Dedifferentiated amniotic fluid mesenchymal stem cell (primary cell): ENCODE results near the gene CGB3.
"Not testable (repeated sequence)": the region's sequence is repeated elsewhere in the genome, so short reads cannot be mapped to it uniquely, and the experiment has no call there.

ENCODE experiments used
- DNase-seq: peaks from one replicate; pipeline ENCODE4 v3.0.0-alpha.2; 2016; ENCODE audit errors: extremely low spot score

CGB3 gene

DNA sequence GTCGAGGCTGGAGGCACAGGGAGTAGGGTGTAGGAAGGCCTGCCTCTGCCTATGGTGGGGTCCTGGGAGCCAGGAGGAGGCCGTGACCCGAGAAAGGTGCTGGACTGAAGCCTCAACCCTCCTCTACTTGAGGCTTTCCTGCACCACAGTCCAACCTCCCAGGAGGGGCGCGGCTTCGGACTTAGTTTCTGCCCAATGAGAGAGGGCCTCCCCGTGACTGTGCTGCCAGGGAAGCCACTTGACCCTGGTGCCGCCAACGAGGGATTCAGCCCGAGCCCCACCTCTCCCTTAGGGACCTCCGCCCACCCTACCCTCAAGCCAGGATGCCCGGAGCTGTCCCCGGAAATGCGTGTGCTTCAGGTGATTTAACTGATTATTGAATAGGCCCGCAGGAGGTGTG lies at the start of gene CGB3:
Gene CGB3, minus strand, starts transcription at position 101 of the 400 bp plus-strand sequence. CDS start 362 bp downstream, outside the sequence.
- not testable (repeated sequence) for DNase-seq

DNA sequence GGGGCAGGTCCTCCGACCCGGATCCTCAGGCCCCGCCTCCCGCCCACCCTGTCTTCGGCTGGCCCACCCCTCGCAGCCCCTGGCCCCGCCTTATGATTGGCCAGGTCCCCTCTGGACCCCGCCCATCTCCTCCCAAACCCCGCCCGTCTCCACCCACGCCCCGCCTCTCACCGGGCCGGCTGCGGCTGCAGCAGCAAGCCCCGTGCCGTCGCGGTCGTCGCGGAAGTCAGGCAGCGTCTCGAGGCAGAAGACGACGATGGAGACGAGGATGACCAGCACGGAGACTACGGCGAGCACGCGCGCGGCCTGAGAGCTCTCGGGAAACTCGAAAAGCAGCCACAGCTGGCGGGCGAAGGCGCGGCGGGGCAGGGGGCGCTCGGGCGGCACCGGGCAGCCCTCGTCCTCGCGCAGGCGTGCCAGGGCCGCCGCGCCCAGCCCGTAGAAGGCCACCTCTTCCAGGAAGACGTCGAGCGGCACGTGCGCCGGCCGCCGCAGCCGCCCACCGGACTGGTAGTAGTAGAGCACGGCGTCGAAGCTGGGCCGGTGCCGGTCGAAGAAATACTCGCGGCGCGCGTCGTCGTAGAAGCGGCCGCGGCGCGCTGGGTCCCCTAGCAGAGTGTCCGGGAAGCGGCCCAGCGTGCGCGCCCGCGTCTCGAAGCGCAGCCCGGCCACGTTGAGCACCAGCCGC lies 47.9 kb upstream of the CGB3 start:
- no peak for DNase-seq

DNA sequence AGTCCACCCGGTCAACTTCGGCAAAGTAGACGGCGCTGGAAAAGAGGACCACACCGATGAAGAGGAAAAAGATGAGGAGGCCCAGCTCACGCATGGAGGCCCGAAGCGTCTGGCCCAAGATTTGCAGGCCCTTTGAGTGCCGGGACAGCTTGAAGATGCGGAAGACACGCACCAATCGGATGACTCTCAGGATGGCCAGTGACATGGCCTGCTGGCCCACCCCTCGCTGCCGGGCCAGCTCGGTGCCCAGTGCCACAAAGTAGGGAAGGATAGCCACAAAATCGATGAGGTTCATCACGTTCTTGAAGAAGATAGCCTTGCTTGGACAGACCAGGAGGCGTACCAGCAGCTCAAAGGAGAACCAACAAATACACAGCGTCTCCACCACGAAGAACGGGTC lies 46.3 kb upstream of the CGB3 start:
- no peak for DNase-seq

DNA sequence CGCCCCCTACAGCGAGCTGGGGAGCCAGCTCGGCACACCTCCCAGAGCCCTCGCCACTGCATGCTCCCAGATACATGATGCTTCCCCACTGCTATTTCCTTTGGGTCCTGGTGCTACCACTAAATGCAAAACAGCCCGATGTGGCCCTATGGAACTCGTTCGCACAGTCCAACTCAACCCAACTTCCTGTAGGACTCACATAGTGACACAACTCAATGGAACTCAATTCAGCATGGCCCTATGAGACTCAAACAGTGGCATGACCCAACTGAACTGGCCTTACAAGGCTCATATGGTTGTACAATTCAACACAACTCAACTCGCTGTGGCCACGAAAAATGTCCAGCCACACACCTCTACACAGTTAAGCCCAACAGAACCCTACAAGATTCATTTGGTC lies 44.9 kb upstream of the CGB3 start:
- DNase-seq = no peak

DNA sequence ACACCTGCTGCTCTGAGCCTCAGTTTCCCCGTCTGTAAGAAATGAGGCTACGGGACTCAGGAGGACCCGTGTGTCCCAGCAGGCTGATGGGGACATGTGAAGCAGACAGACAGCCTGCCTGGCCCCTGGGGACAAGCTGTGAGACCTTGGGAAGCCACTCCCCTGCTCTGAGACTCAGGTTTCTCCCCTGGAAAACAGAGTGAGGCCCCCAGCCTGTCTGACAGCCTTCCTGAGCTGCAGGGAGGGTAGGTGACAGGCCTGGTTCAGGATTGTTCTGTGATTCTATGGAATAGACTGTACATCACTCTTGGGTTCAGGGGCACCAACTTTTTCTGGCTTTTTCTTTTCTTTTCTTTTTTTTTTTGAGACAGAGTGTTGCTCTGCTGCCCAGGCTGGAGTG lies 43.4 kb upstream of the CGB3 start:
- DNase-seq = no peak

DNA sequence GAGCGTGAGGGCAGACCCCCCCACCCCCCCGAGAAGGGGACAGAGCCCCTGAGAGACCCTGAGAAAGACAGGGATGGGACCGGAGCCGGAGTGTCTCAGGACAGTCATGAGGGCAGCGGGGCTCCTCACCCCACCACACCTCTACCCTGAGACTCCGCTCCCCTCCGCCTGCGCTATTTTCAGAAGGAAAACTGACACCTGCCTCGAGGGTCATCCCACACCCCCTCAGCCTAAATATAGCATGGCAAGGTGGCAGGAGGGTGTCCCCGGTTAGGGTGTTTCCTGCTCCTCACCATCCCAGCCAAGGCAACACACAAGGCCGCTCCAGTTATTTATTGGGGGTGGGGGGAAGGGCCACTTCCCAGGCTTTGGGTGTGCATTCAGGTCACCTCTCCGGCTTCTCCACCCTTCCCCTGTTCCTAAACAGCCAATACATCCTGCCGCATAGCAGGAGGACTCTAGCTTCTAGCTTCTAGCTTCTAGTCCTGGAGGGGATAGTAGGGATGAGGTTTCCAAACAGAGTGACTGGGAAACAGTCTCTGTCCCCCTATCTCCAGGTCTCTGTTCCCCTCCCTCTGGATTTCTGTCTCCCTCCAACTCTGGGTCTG lies 41.9 kb upstream of the CGB3 start:
- no peak for DNase-seq

DNA sequence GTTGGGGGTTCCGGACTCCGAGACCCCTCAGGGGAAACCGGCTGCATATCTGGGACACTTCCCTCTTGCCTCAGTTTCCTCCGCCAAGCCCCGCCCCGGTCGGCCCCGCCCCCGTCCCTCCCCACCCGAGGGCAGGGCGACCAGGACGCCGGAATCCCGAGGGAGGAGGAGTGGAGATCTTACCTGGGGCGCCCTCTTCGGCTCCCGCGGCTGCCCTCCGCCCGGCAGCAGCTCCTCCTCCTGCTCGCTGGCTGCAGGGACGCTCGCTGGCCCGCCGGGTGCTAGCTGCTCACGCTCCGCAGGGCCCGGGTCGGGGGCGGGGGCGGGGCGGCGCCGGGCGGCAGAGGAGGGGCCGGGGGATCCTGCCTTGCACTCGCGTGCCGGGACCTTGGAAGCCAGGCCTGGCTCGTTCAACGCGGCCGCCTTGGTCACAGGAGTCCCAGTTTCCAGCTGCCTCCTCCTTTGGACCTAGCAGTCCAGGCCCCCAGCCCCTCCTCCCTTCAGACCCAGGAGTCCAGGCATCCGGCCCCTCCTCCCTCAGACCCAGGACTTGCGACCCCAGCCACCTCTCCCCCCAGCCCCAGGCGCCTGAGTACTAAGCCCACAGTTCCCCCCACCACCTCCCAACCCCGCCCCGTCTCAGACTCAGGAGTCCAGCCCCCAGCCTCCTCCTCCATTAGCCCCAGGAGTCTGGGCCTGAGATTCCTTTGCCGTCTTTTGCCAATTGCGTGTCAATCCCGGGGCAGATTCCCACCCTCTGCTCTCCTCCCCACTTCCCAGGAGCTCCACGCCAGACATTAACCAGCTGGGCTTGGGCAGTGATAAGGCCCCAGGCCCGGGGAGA lies 40.9 kb upstream of the CGB3 start, which contains the start of gene NTF4:
Gene NTF4, minus strand, starts transcription at position 51 of the 844 bp plus-strand sequence. CDS start 2,821 bp downstream, outside the sequence.
- DNase-seq = no peak

DNA sequence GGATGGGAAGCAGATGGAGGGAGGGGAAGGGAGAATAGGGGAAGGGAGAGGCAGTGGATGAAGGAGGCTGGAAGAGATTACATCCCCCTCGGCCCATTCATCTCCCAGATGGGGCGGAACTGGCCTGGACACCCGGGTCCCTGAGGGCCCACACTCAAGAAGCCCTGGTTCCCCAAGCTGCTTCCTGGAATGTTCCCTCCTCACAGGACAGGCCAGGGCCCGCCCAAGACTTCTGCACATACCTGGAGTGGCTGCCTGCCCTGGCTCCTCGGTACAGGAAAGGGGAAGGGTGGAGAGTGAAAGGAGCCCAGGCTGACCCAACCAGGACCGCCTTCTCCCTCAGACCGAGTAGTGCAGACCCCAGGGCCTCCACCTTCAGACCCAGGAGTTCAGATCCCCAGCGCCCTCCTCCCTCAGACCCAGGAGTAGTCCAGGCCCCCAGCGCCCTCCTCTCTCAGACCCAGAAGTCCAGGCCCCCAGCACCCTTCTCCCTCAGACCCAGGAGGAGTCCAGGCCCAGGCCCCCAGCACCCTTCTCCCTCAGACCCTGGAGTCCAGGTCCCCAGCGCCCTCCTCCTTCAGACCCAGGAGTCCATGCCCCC lies 40.0 kb upstream of the CGB3 start:
- DNase-seq = no peak

DNA sequence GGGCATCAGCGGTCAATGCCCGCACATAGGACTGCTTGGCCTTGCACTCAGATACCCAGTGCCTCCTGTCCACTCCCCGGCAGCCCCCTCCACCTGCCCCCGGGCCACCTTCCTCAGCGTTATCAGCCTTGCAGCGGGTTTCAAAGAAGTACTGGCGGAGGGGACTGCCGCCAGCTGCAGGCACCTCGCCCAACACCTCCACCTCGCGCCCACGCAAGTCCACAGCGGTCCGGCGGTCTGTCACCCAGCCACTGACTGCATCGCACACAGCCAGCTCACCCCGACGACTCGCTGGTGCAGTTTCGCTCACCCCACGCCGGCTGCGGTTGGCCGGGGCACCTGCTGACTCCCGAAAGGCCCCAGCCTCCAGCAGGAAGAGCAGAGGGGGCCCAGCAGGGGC lies 37.3 kb upstream of the CGB3 start:
- no peak for DNase-seq

DNA sequence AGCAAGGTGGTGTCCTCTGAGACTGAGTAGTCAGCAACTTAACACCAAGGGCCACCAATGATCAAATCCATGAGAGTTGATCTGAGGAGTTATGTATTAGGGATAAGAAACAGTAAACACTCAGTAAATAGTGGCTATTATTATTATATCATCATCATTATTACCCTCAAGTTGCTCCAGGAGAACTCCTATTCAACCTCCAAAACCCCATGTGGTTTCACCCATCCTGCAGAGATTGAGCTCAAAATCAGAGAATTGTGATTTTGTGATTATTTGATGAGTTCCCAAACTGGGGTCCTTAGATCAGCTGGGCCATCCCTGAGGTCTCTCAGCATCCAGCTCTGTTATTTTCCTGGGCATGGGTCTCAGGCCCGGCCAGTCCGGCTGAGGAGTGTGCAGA lies 36.9 kb upstream of the CGB3 start:
- no peak for DNase-seq

DNA sequence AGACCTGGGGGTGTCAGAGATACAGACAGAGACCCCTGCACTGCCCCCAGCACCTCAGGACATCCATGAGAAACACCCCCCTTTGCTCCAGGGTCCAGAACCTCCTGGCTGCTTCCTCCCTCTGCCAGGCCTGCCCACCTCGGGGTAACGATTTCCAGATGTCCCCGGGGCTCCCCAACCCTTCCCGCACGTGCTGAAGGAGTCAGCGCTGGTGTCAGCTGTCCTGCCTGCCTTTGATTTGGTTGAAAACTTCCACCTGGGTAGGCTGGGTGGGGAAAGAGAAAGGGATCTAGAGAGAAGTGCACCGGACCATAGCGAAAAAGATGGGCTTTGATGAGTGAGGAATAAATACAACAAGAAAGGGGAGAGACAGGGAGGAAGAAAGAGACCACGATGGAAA lies 34.9 kb upstream of the CGB3 start:
- DNase-seq = no peak

DNA sequence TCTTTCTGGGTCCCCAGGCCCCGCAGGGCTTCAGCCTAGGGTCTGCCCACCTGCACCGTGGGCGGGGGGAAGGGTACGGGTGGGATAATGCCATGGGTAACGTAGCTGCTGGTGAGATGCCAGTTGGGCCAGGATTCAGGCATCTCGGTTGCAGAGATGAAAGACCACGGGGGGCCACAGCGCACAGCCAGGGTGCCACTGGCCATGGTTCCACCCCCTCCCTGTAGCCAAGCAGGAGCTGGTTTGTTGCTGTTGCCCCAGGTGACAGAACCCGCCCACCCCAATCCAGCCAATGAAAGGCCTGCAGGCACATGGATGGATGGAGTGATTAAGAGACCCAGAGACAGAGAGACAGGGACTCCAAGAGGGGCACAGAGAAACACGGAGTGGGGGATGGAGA lies 34.4 kb upstream of the CGB3 start:
- no peak for DNase-seq

DNA sequence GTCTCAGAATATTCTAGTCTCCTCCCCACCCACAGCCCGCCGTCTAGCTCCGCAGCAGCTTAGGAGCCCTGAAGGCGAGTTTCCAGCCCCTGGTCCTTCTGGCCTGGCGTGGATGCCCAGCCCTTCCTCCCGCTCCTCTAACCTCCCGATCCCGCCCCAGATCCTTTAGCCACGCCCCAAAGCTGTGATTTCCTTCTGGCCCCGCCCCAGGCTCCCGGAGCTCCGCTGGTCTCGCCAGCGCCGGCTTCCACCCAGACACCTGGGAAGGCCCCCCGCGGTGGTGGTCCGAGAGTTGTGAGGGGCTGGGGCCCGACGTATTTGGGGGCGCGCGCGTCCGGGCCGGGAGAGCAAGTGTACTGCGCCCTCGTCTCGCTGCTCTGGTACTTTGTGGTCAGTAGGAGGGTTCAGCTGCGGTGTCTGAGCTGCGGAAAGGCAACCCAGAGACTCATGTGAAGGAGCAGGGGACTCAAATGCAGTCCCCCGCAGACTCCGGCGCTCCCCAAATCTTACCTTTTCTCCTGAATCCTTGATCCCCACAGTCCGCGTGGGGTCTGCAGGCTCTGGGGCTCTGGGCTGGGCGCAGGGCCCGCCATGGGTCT lies 33.6 kb upstream of the CGB3 start, which contains the start of gene CGB7:
Gene CGB7, minus strand, starts transcription at position 114 of the 599 bp plus-strand sequence. CDS start 2,374 bp downstream, outside the sequence.
- no peak for DNase-seq

DNA sequence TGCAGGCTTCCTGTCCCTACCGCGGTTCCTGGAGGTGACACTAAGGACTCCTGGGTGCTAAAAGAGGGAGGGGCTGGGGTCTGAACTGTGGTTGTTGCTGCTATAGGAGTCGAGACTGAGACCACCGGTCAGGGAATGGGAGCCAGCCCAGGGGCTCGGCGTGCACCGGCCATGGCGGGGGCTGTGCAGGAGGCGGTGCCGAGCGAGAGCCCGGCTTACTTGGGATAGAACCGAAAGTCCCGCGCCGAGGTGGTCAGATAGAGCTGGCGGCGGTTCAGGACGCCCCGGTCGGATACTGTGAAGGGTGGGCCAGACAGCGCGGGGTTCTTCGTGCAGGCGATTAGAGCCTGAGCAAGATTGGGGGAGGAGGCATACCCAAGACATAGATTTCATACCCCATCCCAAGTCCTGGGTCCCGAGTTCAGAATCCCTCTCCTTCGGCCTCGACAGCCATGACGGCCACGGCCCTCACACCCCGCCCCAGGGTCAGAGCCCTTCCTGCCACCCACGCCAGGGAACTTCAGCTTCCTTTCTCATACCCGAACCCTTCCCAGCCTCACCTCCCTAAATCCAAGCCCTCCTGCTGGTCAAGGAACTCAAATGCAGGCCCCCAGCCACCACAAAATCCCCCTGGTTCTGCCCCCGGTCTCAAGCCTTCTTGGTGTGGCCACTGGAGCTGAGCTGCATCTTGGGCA lies 32.9 kb upstream of the CGB3 start:
- DNase-seq = not testable (repeated sequence)

DNA sequence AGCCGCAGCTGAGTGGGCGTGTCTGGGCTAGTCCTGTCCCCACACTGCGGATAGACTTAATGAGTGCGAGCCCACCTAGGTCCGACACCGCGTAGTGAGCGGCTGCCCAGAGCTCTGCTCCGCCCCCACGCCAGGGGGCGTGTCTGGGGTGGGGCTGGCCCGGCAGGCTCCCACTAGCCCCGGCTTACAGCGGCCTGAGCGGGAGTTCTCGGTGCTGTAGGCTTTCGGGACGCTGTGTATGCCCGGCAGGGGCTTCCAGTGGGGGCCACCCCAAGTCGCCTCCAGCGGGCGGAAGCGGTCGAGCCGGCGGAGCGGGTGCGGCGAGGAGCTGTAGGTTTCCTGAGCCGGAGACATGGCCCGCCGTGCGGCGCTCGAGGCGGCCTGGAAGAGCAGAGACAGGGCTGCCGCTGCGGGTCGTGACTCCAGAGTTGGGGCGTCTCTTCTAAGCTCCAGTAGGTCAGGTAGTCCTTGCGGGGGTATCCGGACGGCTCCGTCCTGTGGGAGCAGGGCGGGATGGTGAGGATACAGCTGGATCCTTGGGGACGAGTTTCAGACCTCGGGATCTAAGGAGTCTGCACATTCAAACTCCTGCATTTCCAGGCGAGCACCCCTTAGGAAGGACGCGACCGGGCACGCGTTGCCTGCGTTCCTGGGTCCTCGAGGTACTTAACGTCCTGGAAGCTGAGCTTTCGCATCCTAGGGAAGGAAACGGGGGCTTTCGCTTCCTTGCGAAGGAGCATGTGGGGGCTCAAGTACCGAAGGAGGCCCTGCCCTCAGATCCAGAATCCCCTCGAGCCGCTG lies 32.2 kb upstream of the CGB3 start:
- no peak for DNase-seq

DNA sequence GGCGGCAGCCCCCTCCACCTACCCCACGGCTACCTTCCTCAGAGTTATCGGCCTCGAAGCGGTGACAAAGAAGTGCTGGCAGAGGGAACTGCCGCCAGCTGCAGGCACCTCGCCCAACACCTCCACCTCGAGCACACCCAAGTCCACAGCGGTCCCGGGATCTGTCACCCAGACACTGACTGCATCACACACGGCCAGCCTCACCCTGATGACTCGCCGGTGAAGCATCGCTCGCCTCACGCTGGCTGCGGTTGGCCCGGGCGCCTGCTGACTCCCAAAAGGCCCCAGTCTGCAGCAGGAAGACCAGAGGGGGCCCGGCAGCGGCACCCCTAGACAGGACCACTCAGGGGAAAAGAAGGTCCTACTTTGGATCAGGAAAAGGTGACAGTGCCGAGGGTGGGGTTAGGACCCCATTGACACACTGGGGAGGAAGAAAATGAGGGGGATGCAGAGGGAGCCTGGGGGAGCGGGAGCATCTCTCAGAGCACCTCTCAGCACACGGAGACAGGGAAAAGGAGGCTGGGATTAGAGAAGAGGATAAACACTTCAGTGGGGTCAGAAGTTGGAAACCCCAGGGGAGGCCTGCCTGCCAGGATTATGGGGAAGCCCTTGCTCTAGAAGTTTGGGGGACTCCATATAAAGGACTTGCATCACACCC lies 26.4 kb upstream of the CGB3 start:
- DNase-seq = not testable (repeated sequence)

DNA sequence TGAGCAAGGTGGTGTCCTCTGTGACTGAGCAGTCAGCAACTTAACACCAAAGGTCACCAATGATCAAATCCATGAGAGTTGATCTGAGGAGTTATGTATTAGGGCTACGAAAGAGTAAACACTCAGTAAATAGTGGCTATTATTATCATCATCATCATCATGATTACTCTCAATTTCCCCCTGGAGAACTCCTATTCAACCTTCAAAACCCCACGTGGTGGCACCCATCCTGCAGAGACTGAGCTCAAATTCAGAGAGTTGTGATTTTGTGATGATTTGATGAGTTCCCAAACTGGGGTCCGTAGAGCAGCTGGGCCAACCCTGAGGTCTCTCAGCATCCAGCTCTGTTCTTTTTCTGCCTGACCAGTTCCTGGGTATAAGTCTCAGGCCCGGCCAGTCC lies 25.7 kb upstream of the CGB3 start:
- not testable (repeated sequence) for DNase-seq

DNA sequence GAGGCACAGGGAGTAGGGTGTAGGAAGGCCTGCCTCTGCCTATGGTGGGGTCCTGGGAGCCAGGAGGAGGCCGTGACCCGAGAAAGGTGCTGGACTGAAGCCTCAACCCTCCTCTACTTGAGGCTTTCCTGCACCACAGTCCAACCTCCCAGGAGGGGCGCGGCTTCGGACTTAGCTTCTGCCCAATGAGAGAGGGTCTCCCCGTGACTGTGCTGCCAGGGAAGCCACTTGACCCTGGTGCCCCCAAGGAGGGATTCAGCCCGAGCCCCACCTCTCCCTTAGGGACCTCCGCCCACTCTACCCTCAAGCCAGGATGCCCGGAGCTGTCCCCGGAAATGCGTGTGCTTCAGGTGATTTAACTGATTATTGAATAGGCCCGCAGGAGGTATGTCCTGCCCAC lies 24.9 kb upstream of the CGB3 start, which contains the start of gene CGB8:
Gene CGB8, minus strand, starts transcription at position 101 of the 400 bp plus-strand sequence. CDS start 372 bp downstream, outside the sequence.
- not testable (repeated sequence) for DNase-seq

DNA sequence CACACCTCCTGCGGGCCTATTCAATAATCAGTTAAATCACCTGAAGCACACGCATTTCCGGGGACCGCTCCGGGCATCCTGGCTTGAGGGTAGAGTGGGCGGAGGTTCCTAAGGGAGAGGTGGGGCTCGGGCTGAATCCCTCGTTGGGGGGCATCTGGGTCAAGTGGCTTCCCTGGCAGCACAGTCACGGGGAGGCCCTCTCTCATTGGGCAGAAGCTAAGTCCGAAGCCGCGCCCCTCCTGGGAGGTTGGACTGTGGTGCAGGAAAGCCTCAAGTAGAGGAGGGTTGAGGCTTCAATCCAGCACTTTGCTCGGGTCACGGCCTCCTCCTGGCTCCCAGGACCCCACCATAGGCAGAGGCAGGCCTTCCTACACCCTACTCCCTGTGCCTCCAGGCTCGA lies 19.4 kb upstream of the CGB3 start, which contains the start of gene CGB5:
Gene CGB5, plus strand, starts transcription at position 301 of the 400 bp plus-strand sequence. CDS start 362 bp downstream, outside the sequence.
- not testable (repeated sequence) for DNase-seq
